ENCODE measurements around the gene GLIS2. TPM values are rescaled to one million over a fixed set of nuclear protein-coding genes. Genes with fewer than 3 reads are reported as not detected.

Gene GLIS2
- total and polyA plus RNA-seq, 3 experiments from 2014 or later = 0.13 to 0.26 TPM; not detected in 1

DNA sequence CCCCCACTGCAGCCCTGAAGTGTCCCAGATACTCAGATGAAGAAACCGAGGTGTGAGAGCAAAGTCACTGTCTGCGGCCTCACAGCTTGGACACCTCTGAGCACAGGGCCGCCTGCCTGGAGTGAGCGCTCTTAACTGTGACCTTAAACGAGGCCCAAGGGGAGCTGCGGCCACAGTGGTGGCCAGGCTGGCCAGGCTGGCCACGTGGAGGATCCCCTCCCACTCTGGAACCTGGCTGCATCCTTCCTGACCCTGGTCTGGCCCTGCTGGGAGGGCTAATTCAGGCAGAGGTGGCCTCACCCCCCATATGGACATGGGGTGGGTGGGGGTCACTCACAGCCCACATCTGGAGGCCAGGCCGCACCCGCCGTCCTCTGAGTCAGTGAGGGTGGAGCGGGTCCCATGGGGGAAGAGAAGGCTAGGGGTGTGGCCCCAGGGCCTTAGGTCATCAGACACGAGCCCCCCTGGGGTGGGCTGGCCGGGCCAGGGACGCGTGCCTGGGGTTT, 62.3 kb downstream of the GLIS2 start:
- CTCF ChIA-PET = interaction anchor here (0.8 to 1.6 kb wide), 2 partner anchors 19 to 34 kb away, joined by 3 to 4 read pairs; no protein-coding TSS in a partner anchor
- H3K27ac Mint-ChIP-seq = peak overlapping the region in 6 of 8 donors; percentile 11 to 77 (median 44)

DNA sequence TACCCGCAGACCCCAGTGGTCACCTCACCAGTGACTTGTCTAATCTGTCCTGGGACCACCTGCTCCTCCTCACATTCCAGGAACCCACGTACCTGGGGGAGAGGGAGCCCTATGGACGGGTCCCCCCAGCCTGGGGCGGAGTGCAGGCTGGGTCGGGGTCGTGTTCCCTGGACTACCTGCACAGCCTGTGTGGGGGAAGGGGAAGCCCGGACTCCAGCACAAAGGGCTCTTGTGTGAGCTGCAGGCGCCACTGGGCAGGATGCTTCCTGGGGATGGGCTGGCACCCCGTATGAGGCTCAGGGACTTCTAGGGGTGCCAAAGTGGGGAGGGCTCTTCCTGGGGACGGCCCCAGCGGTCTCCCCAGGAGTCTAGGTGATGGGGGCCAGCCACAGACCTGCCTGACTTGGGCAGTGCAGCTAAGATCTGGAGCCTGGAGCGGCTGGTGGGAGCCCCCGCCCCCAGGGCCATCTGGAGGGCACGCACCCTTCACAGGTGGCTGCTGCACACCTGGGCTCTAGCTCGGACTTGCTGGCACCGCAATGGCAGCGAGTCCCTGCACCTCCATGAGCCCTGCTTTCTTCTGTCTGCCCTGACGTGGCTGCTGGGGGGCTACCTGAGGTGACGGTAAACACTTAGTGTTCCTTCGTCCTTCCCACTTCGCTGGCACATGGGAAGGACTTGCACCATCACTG, 63.3 kb downstream of the GLIS2 start:
- ChIA-PET CTCF (interaction anchor here (1.6 kb wide), 1 partner anchor 20 kb away, joined by 4 read pairs; no protein-coding TSS in a partner anchor), POLR2A (no interaction called here)
- DNase-seq = peak in 1 of 5 donors; percentile 13
- H3K27ac ChIP-seq (ENCODE audit: low read depth, low read length) = no peak overlapping the region
- Mint-ChIP-seq H3K4me1 (peaks cover 5 to 48% (median 8%) of the 10 kb centered on the region in 3 donors), H3K4me3 (no peak overlapping the region), H3K9me3 (no peaks in the 10 kb centered on the region), H3K27me3 (no peaks in the 10 kb centered on the region), H3K27ac (peak overlapping the region in 3 of 8 donors; percentile 51 to 76 (median 60)), H3K36me3 (peaks cover 0 to 54% (median 2%) of the 10 kb centered on the region in 3 donors)
- no peaks in the 10 kb centered on the region for H3K9me3 ChIP-seq (ENCODE audit: low read length)
- H3K4me3 ChIP-seq (ENCODE audit: low read length) = no peak overlapping the region
- H3K36me3 ChIP-seq (ENCODE audit: insufficient read depth, low read length) = peaks cover 7% of the 10 kb centered on the region
- no peaks in the 10 kb centered on the region for H3K4me1 ChIP-seq (ENCODE audit: insufficient read depth, low read length)
- H3K27me3 ChIP-seq (ENCODE audit: insufficient read depth, low read length, poor library complexity, severe bottlenecking) = no peaks in the 10 kb centered on the region

More for the DNA sequence above, 62.3 kb downstream of the GLIS2 start:
- Mint-ChIP-seq H3K4me1 (peaks cover 5 to 55% (median 10%) of the 10 kb centered on the region in 3 donors), H3K9me3 (no peaks in the 10 kb centered on the region), H3K27me3 (no peaks in the 10 kb centered on the region), H3K36me3 (peaks cover 0 to 46% (median under 1%) of the 10 kb centered on the region in 3 donors), H3K4me3 (peak overlapping the region in 1 of 7 donors; percentile 32)
- DNase-seq = peak in 1 of 5 donors; percentile 5
- POLR2A ChIA-PET = interaction anchor here (0.6 kb wide), 1 partner anchor 82 kb away, joined by 9 read pairs; no protein-coding TSS in a partner anchor
- Histone ChIP-seq H3K9me3 (ENCODE audit: low read length) (no peaks in the 10 kb centered on the region), H3K27me3 (ENCODE audit: insufficient read depth, low read length, poor library complexity, severe bottlenecking) (no peaks in the 10 kb centered on the region), H3K27ac (ENCODE audit: low read depth, low read length) (no peak overlapping the region), H3K36me3 (ENCODE audit: insufficient read depth, low read length) (peaks cover 5% of the 10 kb centered on the region), H3K4me3 (ENCODE audit: low read length) (no peak overlapping the region), H3K4me1 (ENCODE audit: insufficient read depth, low read length) (peaks cover 7% of the 10 kb centered on the region)

GRCh38 chr16:4380119-4381063, 64.5 kb downstream of the GLIS2 start:
- peaks cover 5 to 36% (median 6%) of the 10 kb centered on the region in 3 donors for H3K4me1 Mint-ChIP-seq
- no peaks in the 10 kb centered on the region for H3K9me3 ChIP-seq (ENCODE audit: low read length)
- no peaks in the 10 kb centered on the region for H3K4me1 ChIP-seq (ENCODE audit: insufficient read depth, low read length)
- H3K4me3 ChIP-seq (ENCODE audit: low read length) = no peak overlapping the region
- peaks cover 0 to 65% (median 2%) of the 10 kb centered on the region in 3 donors for H3K36me3 Mint-ChIP-seq
- ChIA-PET POLR2A (no interaction called here), CTCF (no interaction called here)
- peaks cover 0 to 1% (median 0%) of the 10 kb centered on the region in 5 donors for H3K9me3 Mint-ChIP-seq
- H3K27ac Mint-ChIP-seq = peak overlapping the region in 1 of 8 donors; percentile 71
- no peaks in the 10 kb centered on the region for H3K27me3 ChIP-seq (ENCODE audit: insufficient read depth, low read length, poor library complexity, severe bottlenecking)
- H3K36me3 ChIP-seq (ENCODE audit: insufficient read depth, low read length) = peaks cover 14% of the 10 kb centered on the region
- DNase-seq = peak in 1 of 5 donors; percentile 14
- no peak overlapping the region for H3K27ac ChIP-seq (ENCODE audit: low read depth, low read length)
- no peaks in the 10 kb centered on the region for H3K27me3 Mint-ChIP-seq
- peak overlapping the region in 1 of 7 donors; percentile 74 for H3K4me3 Mint-ChIP-seq

GRCh38 chr16:4381072-4381934, 65.4 kb downstream of the GLIS2 start:
- Histone ChIP-seq H3K9me3 (ENCODE audit: low read length) (no peaks in the 10 kb centered on the region), H3K4me1 (ENCODE audit: insufficient read depth, low read length) (no peaks in the 10 kb centered on the region), H3K27ac (ENCODE audit: low read depth, low read length) (no peak overlapping the region), H3K27me3 (ENCODE audit: insufficient read depth, low read length, poor library complexity, severe bottlenecking) (no peaks in the 10 kb centered on the region), H3K36me3 (ENCODE audit: insufficient read depth, low read length) (peaks cover 21% of the 10 kb centered on the region), H3K4me3 (ENCODE audit: low read length) (no peak overlapping the region)
- peak in 1 of 5 donors; percentile 12 for DNase-seq
- peaks cover 0 to 2% (median 0%) of the 10 kb centered on the region in 5 donors for H3K9me3 Mint-ChIP-seq
- H3K4me1 Mint-ChIP-seq = peaks cover 3 to 31% (median 5%) of the 10 kb centered on the region in 3 donors
- no peaks in the 10 kb centered on the region for H3K27me3 Mint-ChIP-seq
- peak overlapping the region in 2 of 8 donors; percentile 29 to 71 for H3K27ac Mint-ChIP-seq
- H3K4me3 Mint-ChIP-seq = peak overlapping the region in 1 of 7 donors; percentile 74
- POLR2A ChIA-PET = no interaction called here
- peaks cover 0 to 71% (median 2%) of the 10 kb centered on the region in 3 donors for H3K36me3 Mint-ChIP-seq
- CTCF ChIA-PET = interaction anchor here (1.0 kb wide), 1 partner anchor 32 kb away, joined by 3 read pairs; no protein-coding TSS in a partner anchor

GRCh38 chr16:4381935-4382794, 66.3 kb downstream of the GLIS2 start:
- H3K9me3 Mint-ChIP-seq = peaks cover 0 to 2% (median 0%) of the 10 kb centered on the region in 5 donors
- no peaks in the 10 kb centered on the region for H3K27me3 ChIP-seq (ENCODE audit: insufficient read depth, low read length, poor library complexity, severe bottlenecking)
- peak in 1 of 5 donors; percentile 15 for DNase-seq
- no peak overlapping the region for H3K27ac Mint-ChIP-seq
- H3K36me3 ChIP-seq (ENCODE audit: insufficient read depth, low read length) = peaks cover 29% of the 10 kb centered on the region
- no peaks in the 10 kb centered on the region for H3K4me1 ChIP-seq (ENCODE audit: insufficient read depth, low read length)
- H3K4me1 Mint-ChIP-seq = peaks cover 3 to 28% (median 5%) of the 10 kb centered on the region in 3 donors
- no peaks in the 10 kb centered on the region for H3K27me3 Mint-ChIP-seq
- no peaks in the 10 kb centered on the region for H3K9me3 ChIP-seq (ENCODE audit: low read length)
- ChIA-PET POLR2A (no interaction called here), CTCF (interaction anchor here (1.0 kb wide), 1 partner anchor 31 kb away, joined by 3 read pairs; no protein-coding TSS in a partner anchor)
- H3K4me3 Mint-ChIP-seq = peak overlapping the region in 1 of 7 donors; percentile 68
- peaks cover 0 to 78% (median 2%) of the 10 kb centered on the region in 3 donors for H3K36me3 Mint-ChIP-seq
- no peak overlapping the region for H3K27ac ChIP-seq (ENCODE audit: low read depth, low read length)
- no peak overlapping the region for H3K4me3 ChIP-seq (ENCODE audit: low read length)

DNA sequence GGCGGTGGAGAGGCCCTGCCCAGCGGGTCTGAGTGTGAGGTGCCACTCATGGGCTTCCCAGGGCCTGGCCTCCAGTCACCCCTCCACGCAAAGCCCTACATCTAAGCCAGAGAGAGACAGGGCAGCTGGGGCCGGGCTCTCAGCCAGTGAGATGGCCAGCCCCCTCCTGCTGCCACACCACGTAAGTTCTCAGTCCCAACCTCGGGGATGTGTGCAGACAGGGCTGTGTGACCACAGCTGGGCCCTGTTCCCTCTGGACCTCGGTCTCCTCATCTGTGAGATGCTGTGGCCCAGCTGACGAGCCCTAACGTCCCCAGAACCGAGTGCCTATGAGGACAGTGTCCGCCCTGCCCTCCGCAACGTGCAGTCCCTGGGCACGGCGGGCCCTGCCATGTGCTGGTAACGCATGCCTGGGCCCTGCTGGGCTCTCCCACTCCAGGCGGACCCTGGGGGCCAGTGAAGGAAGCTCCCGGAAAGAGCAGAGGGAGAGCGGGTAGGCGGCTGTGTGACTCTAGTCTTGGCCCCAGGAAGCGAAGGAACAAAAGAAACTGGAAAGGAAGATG, 67.0 kb downstream of the GLIS2 start:
- Histone ChIP-seq H3K9me3 (ENCODE audit: low read length) (no peaks in the 10 kb centered on the region), H3K4me3 (ENCODE audit: low read length) (no peak overlapping the region), H3K27ac (ENCODE audit: low read depth, low read length) (no peak overlapping the region), H3K4me1 (ENCODE audit: insufficient read depth, low read length) (no peaks in the 10 kb centered on the region), H3K36me3 (ENCODE audit: insufficient read depth, low read length) (peaks cover 29% of the 10 kb centered on the region), H3K27me3 (ENCODE audit: insufficient read depth, low read length, poor library complexity, severe bottlenecking) (no peaks in the 10 kb centered on the region)
- ChIA-PET CTCF (no interaction called here), POLR2A (no interaction called here)
- H3K36me3 Mint-ChIP-seq = peaks cover 0 to 80% (median 2%) of the 10 kb centered on the region in 3 donors
- H3K27ac Mint-ChIP-seq = peak overlapping the region in 1 of 8 donors; percentile 63
- DNase-seq = no peak
- H3K4me1 Mint-ChIP-seq = peaks cover 1 to 22% (median 2%) of the 10 kb centered on the region in 3 donors
- peaks cover 0 to 2% (median 0%) of the 10 kb centered on the region in 5 donors for H3K9me3 Mint-ChIP-seq
- peak overlapping the region in 2 of 7 donors; percentile 20 to 44 for H3K4me3 Mint-ChIP-seq
- no peaks in the 10 kb centered on the region for H3K27me3 Mint-ChIP-seq

Data from CD8-positive, alpha-beta memory T cell (primary cell).